ENCODE results near the gene DZIP1.

DZIP1 gene

DNA sequence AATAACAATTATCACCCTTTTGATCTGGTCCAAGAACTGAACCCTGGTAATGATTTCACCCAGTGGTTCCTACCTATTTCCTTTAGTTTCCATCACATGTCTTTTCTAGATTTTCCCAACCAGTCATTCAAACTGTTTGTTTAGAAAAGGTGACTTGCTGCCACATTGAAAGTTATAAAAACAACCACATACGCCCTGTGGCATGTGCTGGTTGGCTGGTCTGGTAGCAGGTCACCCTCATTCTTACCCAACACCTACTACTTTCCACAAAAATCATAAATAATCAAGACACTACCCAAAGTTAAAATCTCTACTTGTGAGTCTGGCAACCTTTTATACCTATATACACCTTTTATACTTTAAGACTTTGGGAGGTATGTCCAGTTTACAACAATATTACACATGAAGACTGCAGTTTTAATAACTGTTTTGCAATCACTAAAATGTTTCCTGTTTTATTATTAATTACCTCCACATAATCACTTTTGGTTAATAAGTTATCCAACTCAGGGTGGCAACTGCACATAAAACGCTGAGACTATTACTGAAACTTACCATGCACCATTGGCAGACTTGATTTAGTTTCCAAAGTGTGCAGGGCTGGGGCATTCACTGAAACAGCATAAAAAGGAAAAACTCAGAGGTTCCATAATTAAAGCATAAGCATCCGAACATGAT lies 38.9 kb downstream of the DZIP1 start:
- no peaks in the 10 kb centered on the region for H3K27me3 ChIP-seq (ENCODE audit: control insufficient read depth, insufficient read depth, low read length, poor library complexity, severe bottlenecking)
- no peak overlapping the region for H3K27ac ChIP-seq (ENCODE audit: insufficient read depth, low read depth, low read length, poor library complexity, severe bottlenecking)
- H3K36me3 ChIP-seq (ENCODE audit: control insufficient read depth, insufficient read depth, low read length): peaks cover 44% of the 10 kb centered on the region
- 95 to 97% methylated on average over 3 of the region's 3 CpGs for WGBS, 2 experiments
- no peaks in the 10 kb centered on the region for H3K9me3 ChIP-seq (ENCODE audit: control insufficient read depth, low read length)
- H3K4me3 ChIP-seq (ENCODE audit: insufficient read depth, low read depth, low read length): no peak overlapping the region
- H3K4me1 ChIP-seq (ENCODE audit: control insufficient read depth, insufficient read depth, low read length): no peaks in the 10 kb centered on the region

DNA sequence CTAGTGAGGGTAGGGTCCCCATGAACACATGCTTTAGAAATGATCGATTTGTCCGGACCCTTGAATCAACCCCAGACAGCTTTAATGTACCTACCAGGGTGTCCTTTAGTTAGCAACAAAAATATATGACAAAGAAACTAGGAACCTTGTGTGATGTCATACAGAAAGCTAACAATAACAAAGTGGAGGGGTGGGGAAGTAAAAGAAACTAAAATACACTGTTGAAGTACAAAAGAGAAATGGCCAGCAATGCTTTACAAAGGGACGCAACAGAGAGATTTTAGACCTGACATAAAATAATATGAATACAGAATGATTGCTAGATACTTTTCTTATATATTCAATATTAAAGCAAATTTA lies 40.0 kb downstream of the DZIP1 start:
- Histone ChIP-seq H3K4me3 (ENCODE audit: insufficient read depth, low read depth, low read length) (no peak overlapping the region), H3K27ac (ENCODE audit: insufficient read depth, low read depth, low read length, poor library complexity, severe bottlenecking) (no peak overlapping the region), H3K9me3 (ENCODE audit: control insufficient read depth, low read length) (no peaks in the 10 kb centered on the region), H3K36me3 (ENCODE audit: control insufficient read depth, insufficient read depth, low read length) (peaks cover 37% of the 10 kb centered on the region), H3K27me3 (ENCODE audit: control insufficient read depth, insufficient read depth, low read length, poor library complexity, severe bottlenecking) (no peaks in the 10 kb centered on the region), H3K4me1 (ENCODE audit: control insufficient read depth, insufficient read depth, low read length) (no peaks in the 10 kb centered on the region)
- WGBS, 2 experiments: 97 to 100% methylated on average over 2 to 3 of the region's 3 CpGs

DNA sequence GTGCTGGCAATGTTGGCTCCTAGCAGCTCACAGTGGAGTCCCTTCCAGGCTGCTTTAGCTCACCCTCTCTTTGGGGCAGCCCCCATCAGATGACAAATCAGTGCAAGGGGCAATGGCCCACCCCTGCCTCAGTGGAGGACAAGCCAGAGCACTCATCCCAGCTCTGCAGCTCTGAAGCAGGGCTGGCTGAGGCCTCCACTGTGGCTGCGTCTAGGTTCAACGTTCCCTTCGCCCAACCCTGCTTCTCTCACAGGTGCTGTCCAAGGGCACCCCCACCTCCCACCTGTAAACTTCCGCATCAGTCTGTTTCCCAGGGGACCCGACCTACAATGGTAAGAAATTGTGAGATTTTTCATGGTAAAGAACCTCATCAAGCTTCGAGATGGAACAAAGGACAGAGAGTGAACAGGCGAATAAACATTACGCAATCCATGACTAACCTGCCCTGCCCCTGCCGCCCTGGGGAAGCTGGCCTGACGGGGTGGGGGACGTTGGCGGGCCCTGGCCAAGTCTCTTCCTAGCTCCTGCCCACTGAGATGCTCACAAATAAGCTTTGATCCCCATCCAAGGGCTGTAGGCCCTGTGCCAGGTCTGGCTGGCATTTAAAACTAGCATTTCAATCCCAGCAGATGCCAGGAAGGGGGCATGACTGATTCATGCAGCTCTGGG lies 40.5 kb downstream of the DZIP1 start:
- WGBS, 2 experiments: 95 to 98% methylated on average over 12 of the region's 12 CpGs
- Histone ChIP-seq H3K9me3 (ENCODE audit: control insufficient read depth, low read length) (no peaks in the 10 kb centered on the region), H3K4me1 (ENCODE audit: control insufficient read depth, insufficient read depth, low read length) (no peaks in the 10 kb centered on the region), H3K36me3 (ENCODE audit: control insufficient read depth, insufficient read depth, low read length) (peaks cover 36% of the 10 kb centered on the region), H3K27me3 (ENCODE audit: control insufficient read depth, insufficient read depth, low read length, poor library complexity, severe bottlenecking) (no peaks in the 10 kb centered on the region), H3K27ac (ENCODE audit: insufficient read depth, low read depth, low read length, poor library complexity, severe bottlenecking) (no peak overlapping the region), H3K4me3 (ENCODE audit: insufficient read depth, low read depth, low read length) (no peak overlapping the region)

DNA sequence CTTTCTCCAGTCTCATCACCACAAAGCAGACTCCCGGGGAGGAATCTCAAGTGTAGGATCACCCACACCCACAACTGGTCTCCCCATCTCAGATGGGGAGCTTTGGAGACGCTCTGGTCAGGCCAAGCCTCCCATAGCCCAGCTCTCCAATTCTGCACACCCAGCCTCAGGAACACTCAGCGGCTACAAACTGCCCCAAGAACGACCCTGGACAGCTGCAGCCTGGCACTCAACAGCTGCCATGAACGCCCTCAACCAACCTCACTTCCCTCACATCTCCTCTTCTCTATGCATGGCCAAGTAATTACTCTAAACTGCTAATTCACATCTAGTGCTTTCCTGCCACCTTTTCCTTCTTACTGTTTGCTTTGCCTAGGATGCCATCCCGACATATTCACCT lies 42.6 kb downstream of the DZIP1 start:
- Histone ChIP-seq H3K9me3 (ENCODE audit: control insufficient read depth, low read length) (no peaks in the 10 kb centered on the region), H3K27me3 (ENCODE audit: control insufficient read depth, insufficient read depth, low read length, poor library complexity, severe bottlenecking) (no peaks in the 10 kb centered on the region), H3K36me3 (ENCODE audit: control insufficient read depth, insufficient read depth, low read length) (peaks cover 35% of the 10 kb centered on the region), H3K27ac (ENCODE audit: insufficient read depth, low read depth, low read length, poor library complexity, severe bottlenecking) (no peak overlapping the region), H3K4me1 (ENCODE audit: control insufficient read depth, insufficient read depth, low read length) (no peaks in the 10 kb centered on the region), H3K4me3 (ENCODE audit: insufficient read depth, low read depth, low read length) (no peak overlapping the region)
- 93 to 95% methylated on average over 6 of the region's 6 CpGs for WGBS, 2 experiments

DNA sequence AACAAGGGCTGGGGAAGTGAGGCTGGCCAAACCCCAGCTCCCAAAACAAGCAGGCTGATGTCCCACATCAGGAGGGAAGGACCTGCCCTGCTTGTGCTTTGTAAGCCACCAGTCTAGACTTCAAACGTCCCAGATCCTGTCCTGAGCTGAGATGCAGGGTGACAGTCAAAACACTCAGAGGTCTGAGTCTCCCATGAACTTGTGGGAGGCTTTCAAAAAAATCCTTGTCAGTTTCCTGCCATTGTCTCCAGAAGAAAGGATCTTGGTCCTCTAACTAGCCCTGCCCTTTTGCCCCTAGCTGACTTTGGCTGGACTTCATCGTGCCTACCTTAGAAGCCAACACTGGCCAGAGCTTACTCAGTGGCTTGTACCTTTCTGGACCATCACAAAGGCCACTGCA lies 43.3 kb downstream of the DZIP1 start:
- WGBS, 2 experiments: 88 to 91% methylated on average over 2 of the region's 2 CpGs
- no peaks in the 10 kb centered on the region for H3K4me1 ChIP-seq (ENCODE audit: control insufficient read depth, insufficient read depth, low read length)
- no peaks in the 10 kb centered on the region for H3K27me3 ChIP-seq (ENCODE audit: control insufficient read depth, insufficient read depth, low read length, poor library complexity, severe bottlenecking)
- H3K4me3 ChIP-seq (ENCODE audit: insufficient read depth, low read depth, low read length): no peak overlapping the region
- H3K36me3 ChIP-seq (ENCODE audit: control insufficient read depth, insufficient read depth, low read length): peaks cover 35% of the 10 kb centered on the region
- H3K9me3 ChIP-seq (ENCODE audit: control insufficient read depth, low read length): no peaks in the 10 kb centered on the region
- H3K27ac ChIP-seq (ENCODE audit: insufficient read depth, low read depth, low read length, poor library complexity, severe bottlenecking): no peak overlapping the region

DNA sequence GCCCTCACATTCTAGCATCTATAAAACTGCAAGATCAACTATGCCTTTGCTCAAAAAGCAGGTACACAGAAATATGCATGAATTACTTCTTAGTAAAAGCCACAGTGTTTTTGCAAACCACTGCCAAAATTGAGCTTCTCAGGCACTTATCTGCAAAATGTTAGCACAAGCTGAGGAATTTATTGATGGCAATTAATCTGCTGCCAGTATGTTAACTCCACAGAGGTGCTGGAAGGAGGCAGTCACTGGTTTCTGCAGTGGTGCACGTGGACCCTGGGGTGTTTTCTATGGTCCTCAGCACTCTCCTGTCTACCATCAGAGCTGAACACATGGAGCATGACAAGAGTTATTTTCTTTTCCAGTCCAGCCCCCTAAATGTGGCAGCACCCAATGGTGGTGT lies 47.8 kb downstream of the DZIP1 start:
- Histone ChIP-seq H3K4me1 (ENCODE audit: control insufficient read depth, insufficient read depth, low read length) (no peaks in the 10 kb centered on the region), H3K4me3 (ENCODE audit: insufficient read depth, low read depth, low read length) (no peak overlapping the region), H3K36me3 (ENCODE audit: control insufficient read depth, insufficient read depth, low read length) (peaks cover 12% of the 10 kb centered on the region), H3K9me3 (ENCODE audit: control insufficient read depth, low read length) (no peaks in the 10 kb centered on the region), H3K27me3 (ENCODE audit: control insufficient read depth, insufficient read depth, low read length, poor library complexity, severe bottlenecking) (no peaks in the 10 kb centered on the region), H3K27ac (ENCODE audit: insufficient read depth, low read depth, low read length, poor library complexity, severe bottlenecking) (no peak overlapping the region)
- 88 to 89% methylated on average over 1 of the region's 1 CpG for WGBS, 2 experiments

DNA sequence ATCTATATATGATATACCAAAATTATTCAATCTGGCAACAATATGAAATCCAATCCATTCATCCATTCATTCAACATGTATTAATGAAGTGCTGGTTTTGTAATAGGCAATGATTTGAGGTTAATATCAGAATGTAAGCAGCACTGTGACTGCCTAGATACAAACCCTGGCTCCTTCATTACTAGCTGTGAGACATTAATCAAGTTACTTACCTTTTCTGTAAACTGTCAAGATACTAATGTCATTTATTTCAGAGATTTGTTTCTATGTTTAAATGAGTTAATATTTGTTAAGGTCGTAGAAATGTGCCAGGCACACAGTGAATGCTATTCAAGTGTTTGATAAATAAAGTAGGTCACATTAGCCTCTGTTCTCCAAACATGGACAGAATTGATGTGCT lies 51.0 kb downstream of the DZIP1 start:
- H3K4me1 ChIP-seq (ENCODE audit: control insufficient read depth, insufficient read depth, low read length): no peaks in the 10 kb centered on the region
- 100% methylated on average over 1 of the region's 1 CpG for WGBS, 2 experiments
- H3K36me3 ChIP-seq (ENCODE audit: control insufficient read depth, insufficient read depth, low read length): peaks cover 23% of the 10 kb centered on the region

DNA sequence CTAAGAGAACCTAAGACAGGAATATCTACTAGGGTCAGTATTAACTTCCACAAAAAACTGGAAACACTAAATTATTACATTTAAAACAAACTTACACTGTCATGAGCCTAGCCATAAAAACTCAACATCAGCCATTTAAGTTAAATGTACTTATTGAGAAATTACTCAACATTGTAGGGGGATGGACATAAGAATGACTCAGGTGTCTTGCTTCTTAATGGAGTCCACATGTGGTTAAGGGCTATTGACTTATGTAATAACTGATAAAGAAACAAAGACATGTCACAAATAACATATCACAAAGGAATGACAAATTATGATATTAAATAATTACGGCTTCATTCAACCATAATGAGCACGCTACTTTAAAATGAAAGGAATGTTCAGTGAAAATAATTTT lies 55.8 kb downstream of the DZIP1 start:
- H3K27me3 ChIP-seq (ENCODE audit: control insufficient read depth, insufficient read depth, low read length, poor library complexity, severe bottlenecking): no peaks in the 10 kb centered on the region
- H3K4me3 ChIP-seq (ENCODE audit: insufficient read depth, low read depth, low read length): no peak overlapping the region
- no peaks in the 10 kb centered on the region for H3K9me3 ChIP-seq (ENCODE audit: control insufficient read depth, low read length)
- WGBS, 2 experiments: 90% methylated on average over 2 of the region's 2 CpGs; no CpG with 5 or more reads in 1 of the 2 experiments
- H3K27ac ChIP-seq (ENCODE audit: insufficient read depth, low read depth, low read length, poor library complexity, severe bottlenecking): no peak overlapping the region
- no peaks in the 10 kb centered on the region for H3K4me1 ChIP-seq (ENCODE audit: control insufficient read depth, insufficient read depth, low read length)
- H3K36me3 ChIP-seq (ENCODE audit: control insufficient read depth, insufficient read depth, low read length): peaks cover 47% of the 10 kb centered on the region

More for the DNA sequence above, 51.0 kb downstream of the DZIP1 start:
- H3K4me3 ChIP-seq (ENCODE audit: insufficient read depth, low read depth, low read length): no peak overlapping the region
- H3K27me3 ChIP-seq (ENCODE audit: control insufficient read depth, insufficient read depth, low read length, poor library complexity, severe bottlenecking): no peaks in the 10 kb centered on the region
- H3K9me3 ChIP-seq (ENCODE audit: control insufficient read depth, low read length): no peaks in the 10 kb centered on the region
- no peak overlapping the region for H3K27ac ChIP-seq (ENCODE audit: insufficient read depth, low read depth, low read length, poor library complexity, severe bottlenecking)

DNA sequence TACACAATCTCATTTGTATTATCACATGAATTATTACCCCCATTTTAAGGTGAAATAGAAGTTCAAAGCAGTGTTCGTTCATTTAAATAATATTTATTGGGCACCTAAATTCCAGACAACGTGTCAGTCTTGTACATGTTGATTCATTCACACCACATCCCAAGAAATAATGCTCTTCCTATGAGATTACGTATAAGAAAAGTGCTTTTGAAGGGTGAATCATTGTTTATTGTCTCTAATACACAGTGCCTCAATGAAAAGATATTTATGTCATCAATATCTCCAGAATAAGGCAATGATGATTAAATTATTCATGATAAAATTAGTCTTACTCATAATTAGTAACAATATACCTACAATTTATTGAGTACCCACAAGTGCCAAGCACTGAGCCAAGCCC lies 56.4 kb downstream of the DZIP1 start:
- WGBS, 2 experiments: 88 to 98% methylated on average over 2 to 3 of the region's 3 CpGs
- Histone ChIP-seq H3K4me1 (ENCODE audit: control insufficient read depth, insufficient read depth, low read length) (no peaks in the 10 kb centered on the region), H3K9me3 (ENCODE audit: control insufficient read depth, low read length) (no peaks in the 10 kb centered on the region), H3K36me3 (ENCODE audit: control insufficient read depth, insufficient read depth, low read length) (peaks cover 47% of the 10 kb centered on the region), H3K4me3 (ENCODE audit: insufficient read depth, low read depth, low read length) (no peak overlapping the region), H3K27ac (ENCODE audit: insufficient read depth, low read depth, low read length, poor library complexity, severe bottlenecking) (no peak overlapping the region), H3K27me3 (ENCODE audit: control insufficient read depth, insufficient read depth, low read length, poor library complexity, severe bottlenecking) (no peaks in the 10 kb centered on the region)

DNA sequence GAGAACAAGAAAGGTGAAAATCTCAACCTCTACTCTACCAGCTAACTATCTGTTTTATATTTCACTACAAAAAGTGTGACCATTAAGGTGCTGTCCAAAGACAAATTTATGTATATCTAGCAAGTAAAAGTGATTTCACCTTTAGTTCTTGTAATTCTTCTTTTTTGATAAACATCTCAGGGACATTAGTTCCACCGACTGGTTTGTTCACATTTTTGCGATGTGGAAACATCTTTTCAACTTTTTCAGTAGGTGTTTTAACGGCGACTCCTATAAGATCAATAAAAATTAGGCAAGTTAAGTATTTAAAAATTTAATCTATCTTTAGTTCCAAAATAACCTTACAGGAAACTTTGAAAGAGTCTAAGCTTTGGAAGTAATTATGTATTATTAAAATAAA lies 58.6 kb downstream of the DZIP1 start:
- H3K9me3 ChIP-seq (ENCODE audit: control insufficient read depth, low read length): no peaks in the 10 kb centered on the region
- H3K27ac ChIP-seq (ENCODE audit: insufficient read depth, low read depth, low read length, poor library complexity, severe bottlenecking): no peak overlapping the region
- WGBS, 2 experiments: 94 to 95% methylated on average over 2 to 4 of the region's 4 CpGs
- no peaks in the 10 kb centered on the region for H3K27me3 ChIP-seq (ENCODE audit: control insufficient read depth, insufficient read depth, low read length, poor library complexity, severe bottlenecking)
- no peak overlapping the region for H3K4me3 ChIP-seq (ENCODE audit: insufficient read depth, low read depth, low read length)
- H3K4me1 ChIP-seq (ENCODE audit: control insufficient read depth, insufficient read depth, low read length): no peaks in the 10 kb centered on the region
- peaks cover 47% of the 10 kb centered on the region for H3K36me3 ChIP-seq (ENCODE audit: control insufficient read depth, insufficient read depth, low read length)

Data from ectodermal cell (in vitro differentiated cells).